Measurements from ENCODE around the gene TULP3. TPM values are rescaled to one million over a fixed set of nuclear protein-coding genes. Genes with fewer than 3 reads are reported as not detected.

Gene TULP3
- total RNA-seq, 1 experiment from 2014 or later, result 27.1 TPM

DNA sequence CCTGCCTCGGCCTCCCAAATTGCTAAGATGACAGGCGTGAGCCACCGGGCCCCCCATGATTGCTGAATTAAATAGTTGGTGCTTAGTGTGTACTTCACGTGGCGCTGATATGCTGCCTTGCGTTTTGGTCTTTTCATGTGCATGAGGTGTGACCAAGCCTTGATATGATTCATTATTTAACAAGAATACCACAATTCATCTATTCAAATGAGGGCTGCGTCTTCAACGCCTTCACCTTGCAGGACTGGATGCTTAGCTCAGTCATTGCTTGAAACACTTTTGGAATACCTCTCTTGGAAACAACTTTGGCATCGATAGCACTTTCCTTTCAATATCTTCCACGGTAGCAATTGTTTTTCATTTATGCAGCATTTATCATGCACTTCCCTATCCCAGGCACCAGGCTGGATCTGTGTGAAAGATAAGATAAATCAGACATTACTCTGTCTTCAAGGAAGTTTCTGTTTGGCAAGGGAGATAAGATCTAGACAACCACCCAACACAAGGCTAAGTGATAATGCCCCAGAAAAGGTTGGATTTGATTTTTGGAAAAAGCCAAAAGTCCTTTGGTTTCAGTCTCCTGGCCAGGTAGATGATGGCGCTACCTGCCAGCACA is 67.2 kb downstream of the TULP3 start:
- no peak for DNase-seq (ENCODE audit: low read depth, low spot score)
- in situ Hi-C loops (cut with HindIII; ENCODE audit: low pct_unique_long_range_greater_than_20kb, low sequenced_read_pairs), result no loop called here

- in situ Hi-C loops (cut with HindIII; ENCODE audit: low pct_unique_long_range_greater_than_20kb, low sequenced_read_pairs), result no loop called here
- DNase-seq (ENCODE audit: low read depth, low spot score), result peak; percentile 75
These were observed 67.9 kb downstream of the TULP3 start for GRCh38 chr12:2958432-2959191.

- DNase-seq (ENCODE audit: low read depth, low spot score), result peak; percentile 68
- in situ Hi-C loops (cut with HindIII; ENCODE audit: low pct_unique_long_range_greater_than_20kb, low sequenced_read_pairs), result no loop called here
These were observed 68.5 kb downstream of the TULP3 start, which contains the start of gene TEAD4 for GRCh38 chr12:2959192-2959504. TEAD4 (plus strand) TSS chr12:2959397.

GRCh38 chr12:2959505-2960389 is 69.1 kb downstream of the TULP3 start:
- peak; percentile 54 for DNase-seq (ENCODE audit: low read depth, low spot score)
- in situ Hi-C loops (cut with HindIII; ENCODE audit: low pct_unique_long_range_greater_than_20kb, low sequenced_read_pairs), result no loop called here

DNA sequence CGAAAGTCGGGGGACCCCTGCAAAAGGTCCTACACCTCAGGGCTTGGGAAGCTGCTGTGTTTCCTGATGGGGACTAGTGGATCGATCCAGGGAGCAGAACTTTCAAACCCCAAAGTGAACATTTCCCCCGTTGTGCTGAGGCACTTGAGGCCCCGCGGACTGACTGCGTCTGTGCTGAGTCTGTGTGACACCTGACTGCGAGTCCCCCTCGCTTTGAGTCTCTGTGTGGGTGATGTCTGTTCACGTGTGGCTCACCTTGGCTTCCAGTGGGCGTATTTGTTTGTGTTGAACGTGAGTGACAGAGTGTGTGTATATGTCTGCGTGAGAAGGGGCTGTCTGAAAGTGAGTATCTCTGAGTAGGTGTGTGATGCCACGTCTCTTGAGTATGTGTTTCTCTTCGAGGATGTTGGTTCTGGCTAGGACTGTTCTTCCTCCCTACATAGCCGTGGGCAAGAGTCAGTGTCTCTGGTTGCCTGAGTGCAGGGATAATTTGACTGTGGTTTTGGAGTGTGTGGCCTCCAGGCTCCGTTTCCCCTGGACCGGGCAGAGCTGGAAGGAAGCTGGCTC is 69.8 kb downstream of the TULP3 start:
- no peak for DNase-seq (ENCODE audit: low read depth, low spot score)
- in situ Hi-C loops (cut with HindIII; ENCODE audit: low pct_unique_long_range_greater_than_20kb, low sequenced_read_pairs), result no loop called here

DNA sequence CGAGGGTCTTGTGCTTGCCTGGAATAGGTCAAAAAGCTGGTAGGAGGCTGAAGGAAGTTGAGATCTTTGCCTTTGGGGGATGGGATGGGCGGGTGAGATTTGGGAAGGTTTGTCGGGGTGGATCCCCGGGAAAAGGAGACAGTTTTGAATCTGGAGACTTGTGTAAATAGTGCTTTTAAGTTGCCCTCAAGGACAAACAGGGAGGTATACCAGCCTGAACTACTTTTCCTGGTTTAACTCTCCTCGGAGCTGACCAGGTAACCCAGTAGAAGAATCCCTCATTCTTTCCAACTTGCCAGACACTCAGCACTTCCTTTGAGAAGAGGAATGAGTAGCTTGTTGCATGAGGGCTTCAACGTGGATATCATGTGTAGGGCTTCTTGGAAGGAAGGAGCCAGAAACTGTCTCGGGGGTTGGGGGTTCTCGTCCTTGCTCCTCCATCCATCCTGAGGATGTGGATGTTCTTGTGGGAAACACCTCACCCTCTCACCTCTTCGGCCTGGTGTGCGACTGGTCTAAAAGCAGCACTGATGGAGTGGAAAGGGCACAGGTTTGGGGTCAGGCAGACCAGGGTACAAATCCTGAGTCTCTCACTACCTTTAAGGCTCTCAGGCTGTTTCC is 70.4 kb downstream of the TULP3 start:
- in situ Hi-C loops (cut with HindIII; ENCODE audit: low pct_unique_long_range_greater_than_20kb, low sequenced_read_pairs), result no loop called here
- DNase-seq (ENCODE audit: low read depth, low spot score), result no peak

DNA sequence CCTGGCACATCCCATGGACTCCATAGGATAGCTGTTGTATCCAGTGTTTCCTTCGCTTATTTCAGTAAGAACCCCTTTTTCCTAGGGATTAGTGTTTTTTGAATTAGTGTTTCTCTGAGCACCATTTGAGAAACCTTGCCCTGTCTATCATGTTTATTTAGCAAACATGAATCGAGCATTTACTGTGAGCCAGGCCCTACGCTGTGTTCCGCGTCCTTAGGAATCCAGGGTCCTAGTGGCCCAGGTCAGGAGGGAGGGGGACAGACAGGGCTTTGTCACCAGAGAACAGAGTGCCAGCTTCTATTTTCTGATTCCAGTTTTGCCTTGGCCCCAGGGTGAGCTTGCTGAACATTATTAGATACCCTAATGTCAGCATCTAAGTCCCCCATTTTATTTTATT is 71.0 kb downstream of the TULP3 start:
- in situ Hi-C loops (cut with HindIII; ENCODE audit: low pct_unique_long_range_greater_than_20kb, low sequenced_read_pairs), result no loop called here
- DNase-seq (ENCODE audit: low read depth, low spot score), result no peak

GRCh38 chr12:2963154-2963759 is 72.6 kb downstream of the TULP3 start:
- DNase-seq (ENCODE audit: low read depth, low spot score), result no peak
- in situ Hi-C loops (cut with HindIII; ENCODE audit: low pct_unique_long_range_greater_than_20kb, low sequenced_read_pairs), result no loop called here

DNA sequence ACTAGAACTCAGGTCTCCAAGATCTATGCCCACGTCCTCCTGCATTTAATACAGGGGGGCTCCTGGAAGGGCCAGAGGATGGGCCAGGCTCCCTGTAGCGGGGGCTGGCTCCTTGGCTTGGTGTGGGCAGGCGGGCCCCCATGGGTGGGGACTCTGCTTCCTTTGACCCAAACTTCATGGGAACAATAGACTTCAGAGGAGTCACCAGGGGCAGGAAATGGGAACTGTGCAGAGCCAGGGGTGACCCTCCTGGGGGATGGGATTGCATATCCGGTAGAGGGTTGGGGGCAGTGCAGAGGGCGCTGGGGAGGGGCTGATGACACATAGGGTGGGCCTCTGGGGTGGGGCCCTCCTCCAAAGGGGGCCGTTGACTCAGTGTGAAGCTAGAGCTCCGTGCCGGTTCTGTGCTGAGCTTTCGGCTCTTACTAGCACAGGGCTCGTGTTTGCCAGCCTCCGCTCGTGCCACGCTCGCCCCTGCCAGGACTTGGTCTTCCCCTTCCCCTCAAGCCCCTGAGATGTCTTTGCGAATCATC is 73.1 kb downstream of the TULP3 start:
- in situ Hi-C loops (cut with HindIII; ENCODE audit: low pct_unique_long_range_greater_than_20kb, low sequenced_read_pairs), result no loop called here
- DNase-seq (ENCODE audit: low read depth, low spot score), result no peak

- in situ Hi-C loops (cut with HindIII; ENCODE audit: low pct_unique_long_range_greater_than_20kb, low sequenced_read_pairs), result no loop called here
- no peak for DNase-seq (ENCODE audit: low read depth, low spot score)
These were observed 77.0 kb downstream of the TULP3 start for GRCh38 chr12:2967651-2968050.

GRCh38 chr12:2970744-2971143 is 80.1 kb downstream of the TULP3 start:
- in situ Hi-C loops (cut with HindIII; ENCODE audit: low pct_unique_long_range_greater_than_20kb, low sequenced_read_pairs), result no loop called here
- no peak for DNase-seq (ENCODE audit: low read depth, low spot score)

DNA sequence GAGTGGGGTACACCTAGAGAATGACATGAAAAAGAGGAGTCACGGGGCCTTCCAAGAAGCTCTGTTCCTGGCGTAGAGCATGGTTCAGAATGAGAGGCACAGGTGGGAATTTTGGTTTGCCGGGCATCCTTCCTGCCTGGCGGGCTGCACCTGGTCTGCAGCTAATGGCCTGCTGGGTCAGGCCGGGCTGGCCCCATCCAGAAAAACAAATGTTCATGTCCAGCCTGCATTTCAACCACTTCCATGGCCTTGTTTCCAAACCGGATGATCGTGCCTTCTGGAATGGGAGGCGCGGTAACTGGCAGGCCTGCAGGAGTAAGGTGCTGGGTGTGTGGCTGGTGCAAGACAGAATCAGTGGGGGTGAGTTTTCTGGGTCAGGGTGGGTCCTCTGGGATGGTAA is 82.9 kb downstream of the TULP3 start:
- no peak for DNase-seq (ENCODE audit: low read depth, low spot score)
- in situ Hi-C loops (cut with HindIII; ENCODE audit: low pct_unique_long_range_greater_than_20kb, low sequenced_read_pairs), result no loop called here

DNA sequence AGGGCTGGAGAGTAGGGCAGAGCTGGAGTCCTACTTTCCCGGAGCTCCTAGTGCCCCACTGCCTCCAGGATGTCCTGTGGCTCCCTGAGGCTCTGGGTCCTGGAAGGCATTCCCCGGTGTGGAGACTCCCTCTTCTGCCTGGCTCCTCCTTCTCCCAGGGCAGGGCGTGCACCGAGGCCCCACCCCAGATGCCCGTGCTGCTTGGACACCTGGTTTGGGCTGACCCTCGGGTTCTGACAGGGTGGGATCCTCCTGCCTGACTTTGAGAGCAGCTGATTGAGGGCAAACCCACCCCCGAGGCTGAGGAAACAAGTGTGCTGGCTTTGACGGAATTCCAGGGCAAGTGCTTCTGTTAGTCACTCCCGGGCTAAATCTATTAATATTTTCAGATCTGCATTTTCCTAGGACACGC is 83.9 kb downstream of the TULP3 start:
- DNase-seq (ENCODE audit: low read depth, low spot score), result no peak
- in situ Hi-C loops (cut with HindIII; ENCODE audit: low pct_unique_long_range_greater_than_20kb, low sequenced_read_pairs), result no loop called here

GRCh38 chr12:2976581-2976996 is 85.9 kb downstream of the TULP3 start:
- in situ Hi-C loops (cut with HindIII; ENCODE audit: low pct_unique_long_range_greater_than_20kb, low sequenced_read_pairs), result no loop called here
- DNase-seq (ENCODE audit: low read depth, low spot score), result no peak

DNA sequence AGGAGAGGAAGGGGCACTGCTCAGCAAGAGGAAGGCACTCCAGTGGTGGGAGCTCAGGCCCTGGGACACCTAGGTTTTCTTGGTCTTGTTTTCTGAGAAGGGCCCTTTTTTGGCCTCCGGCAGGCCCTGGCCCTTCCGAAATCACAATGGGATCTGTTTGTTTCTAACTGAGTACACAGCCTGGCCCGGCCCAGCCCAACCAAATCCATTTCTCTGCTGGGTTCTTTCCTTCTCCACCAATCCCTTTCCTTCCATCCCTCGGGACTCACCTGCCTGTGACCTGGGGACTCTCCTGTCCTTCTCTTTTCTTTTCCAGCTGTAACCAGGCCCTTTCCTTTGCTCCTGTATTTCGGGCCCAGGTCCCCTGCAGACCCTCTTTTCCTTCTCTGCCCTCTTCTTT is 87.1 kb downstream of the TULP3 start:
- DNase-seq (ENCODE audit: low read depth, low spot score), result no peak
- in situ Hi-C loops (cut with HindIII; ENCODE audit: low pct_unique_long_range_greater_than_20kb, low sequenced_read_pairs), result no loop called here

GRCh38 chr12:2979806-2980205 is 89.1 kb downstream of the TULP3 start:
- no peak for DNase-seq (ENCODE audit: low read depth, low spot score)
- in situ Hi-C loops (cut with HindIII; ENCODE audit: low pct_unique_long_range_greater_than_20kb, low sequenced_read_pairs), result no loop called here

GRCh38 chr12:2980630-2981029 is 89.9 kb downstream of the TULP3 start:
- in situ Hi-C loops (cut with HindIII; ENCODE audit: low pct_unique_long_range_greater_than_20kb, low sequenced_read_pairs), result no loop called here
- no peak for DNase-seq (ENCODE audit: low read depth, low spot score)
